ENCODE data around the gene TMEM9. TPM values are rescaled to one million over a fixed set of nuclear protein-coding genes. Genes with fewer than 3 reads are reported as not detected.

The TMEM9 gene
- total RNA-seq, 6 experiments from 2014 or later, result 60.3 to 72.7 (median 64.9) TPM

DNA sequence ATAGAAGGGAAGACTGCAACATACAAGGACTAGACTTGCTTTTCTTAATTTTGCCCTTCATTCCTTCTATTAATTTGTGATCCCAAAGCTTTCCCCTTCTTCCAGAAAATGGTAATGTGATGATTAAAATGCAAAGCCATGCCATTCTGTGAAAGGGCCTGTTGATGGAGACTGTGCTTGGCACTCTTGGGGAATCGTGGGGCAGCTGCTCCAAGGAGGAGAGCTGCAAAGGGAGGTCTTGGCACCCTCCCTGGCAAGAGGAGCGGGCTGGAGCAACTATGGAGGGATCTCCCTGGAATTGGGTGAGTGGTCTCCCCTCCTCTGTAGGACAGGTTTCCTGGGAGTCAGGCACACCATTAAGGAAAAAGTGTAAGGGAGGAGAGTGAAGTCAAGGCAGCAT, 58.7 kb downstream of the TMEM9 start:
- Mint-ChIP-seq H3K27ac (no peak overlapping the region), H3K27me3 (ENCODE audit: insufficient read depth) (peaks cover 51% of the 10 kb centered on the region), H3K4me3 (no peak overlapping the region), H3K4me1 (ENCODE audit: low read depth) (no peaks in the 10 kb centered on the region), H3K36me3 (ENCODE audit: low read depth) (no peaks in the 10 kb centered on the region), H3K9me3 (no peaks in the 10 kb centered on the region)
- DNase-seq, result no peak
- TF ChIP-seq CTCF (IDR thresholded peaks at IDR 0.05), result no peak

DNA sequence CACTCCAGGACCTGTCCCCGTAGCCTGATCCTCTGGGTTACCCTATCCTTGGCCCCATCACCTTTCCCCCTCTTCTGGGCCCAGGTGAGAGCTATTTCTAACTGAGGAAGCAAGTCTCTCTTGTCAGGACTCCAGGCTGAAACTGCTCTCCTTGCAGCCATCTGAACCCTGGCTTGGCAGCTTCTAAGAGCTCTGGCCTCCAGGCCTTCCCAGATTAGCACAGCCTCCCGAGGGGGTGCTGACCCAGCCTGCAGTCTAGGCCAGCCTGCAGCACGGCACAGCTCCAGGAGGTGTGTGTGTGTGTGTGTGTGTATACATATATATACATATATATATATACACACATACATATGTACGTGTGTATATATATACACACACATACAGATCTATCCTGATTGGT, 59.4 kb downstream of the TMEM9 start:
- Mint-ChIP-seq H3K4me1 (ENCODE audit: low read depth) (no peaks in the 10 kb centered on the region), H3K9me3 (no peaks in the 10 kb centered on the region), H3K4me3 (no peak overlapping the region), H3K27me3 (ENCODE audit: insufficient read depth) (peaks cover 58% of the 10 kb centered on the region), H3K36me3 (ENCODE audit: low read depth) (no peaks in the 10 kb centered on the region), H3K27ac (no peak overlapping the region)
- no peak for DNase-seq
- TF ChIP-seq CTCF (IDR thresholded peaks at IDR 0.05), result no peak

DNA sequence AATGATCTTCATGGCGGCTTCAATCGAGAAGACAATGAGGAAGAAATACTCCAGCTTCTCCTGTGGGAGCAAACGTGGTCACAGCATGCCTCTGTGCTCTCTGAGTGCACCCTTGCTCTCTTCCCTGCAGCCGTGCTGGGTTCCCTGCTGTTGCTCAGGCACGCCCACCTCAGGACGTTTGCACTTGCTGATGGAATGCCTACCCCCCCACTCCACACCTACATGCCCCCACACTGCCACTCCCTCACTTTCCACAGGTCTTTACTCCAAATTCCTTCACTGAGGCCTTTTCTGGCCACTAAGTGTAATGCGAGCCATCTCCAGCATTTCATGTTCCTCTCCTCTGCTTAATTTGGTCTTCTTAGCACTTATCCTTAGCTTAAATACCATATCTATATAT, 60.3 kb downstream of the TMEM9 start:
- no peaks in the 10 kb centered on the region for H3K36me3 Mint-ChIP-seq (ENCODE audit: low read depth)
- H3K4me1 Mint-ChIP-seq (ENCODE audit: low read depth), result no peaks in the 10 kb centered on the region
- no peak overlapping the region for H3K4me3 Mint-ChIP-seq
- DNase-seq, result no peak
- H3K9me3 Mint-ChIP-seq, result no peaks in the 10 kb centered on the region
- no peak overlapping the region for H3K27ac Mint-ChIP-seq
- peaks cover 55% of the 10 kb centered on the region for H3K27me3 Mint-ChIP-seq (ENCODE audit: insufficient read depth)
- no peak for TF ChIP-seq CTCF (IDR thresholded peaks at IDR 0.05)

DNA sequence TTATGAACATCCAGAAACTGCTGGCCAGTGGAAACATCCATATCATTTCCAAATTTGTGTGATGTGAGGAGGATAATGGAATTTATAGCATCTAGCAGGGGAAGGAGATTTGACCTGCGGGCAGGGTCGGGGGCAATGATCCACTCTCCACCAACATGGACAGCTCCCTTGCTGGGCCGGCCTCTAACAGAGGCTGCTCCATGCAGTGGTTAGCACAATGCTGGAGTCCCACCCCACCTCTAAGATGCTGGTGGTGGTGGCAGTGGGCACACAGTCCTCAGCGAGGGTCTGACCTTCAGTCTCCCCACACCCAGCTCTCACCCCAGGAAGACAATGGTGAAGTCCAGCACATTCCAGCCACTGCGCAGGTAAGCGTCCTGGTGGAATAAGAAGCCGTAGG, 60.7 kb downstream of the TMEM9 start:
- Mint-ChIP-seq H3K27me3 (ENCODE audit: insufficient read depth) (peaks cover 51% of the 10 kb centered on the region), H3K36me3 (ENCODE audit: low read depth) (no peaks in the 10 kb centered on the region), H3K4me3 (no peak overlapping the region), H3K4me1 (ENCODE audit: low read depth) (no peaks in the 10 kb centered on the region), H3K27ac (no peak overlapping the region), H3K9me3 (no peaks in the 10 kb centered on the region)
- no peak for TF ChIP-seq CTCF (IDR thresholded peaks at IDR 0.05)
- DNase-seq, result no peak

GRCh38 chr1:201092738-201093137, 61.5 kb downstream of the TMEM9 start:
- H3K27me3 Mint-ChIP-seq (ENCODE audit: insufficient read depth), result peaks cover 54% of the 10 kb centered on the region
- no peaks in the 10 kb centered on the region for H3K9me3 Mint-ChIP-seq
- DNase-seq, result no peak
- no peaks in the 10 kb centered on the region for H3K4me1 Mint-ChIP-seq (ENCODE audit: low read depth)
- H3K27ac Mint-ChIP-seq, result no peak overlapping the region
- H3K4me3 Mint-ChIP-seq, result no peak overlapping the region
- no peaks in the 10 kb centered on the region for H3K36me3 Mint-ChIP-seq (ENCODE audit: low read depth)
- no peak for TF ChIP-seq CTCF (IDR thresholded peaks at IDR 0.05)

DNA sequence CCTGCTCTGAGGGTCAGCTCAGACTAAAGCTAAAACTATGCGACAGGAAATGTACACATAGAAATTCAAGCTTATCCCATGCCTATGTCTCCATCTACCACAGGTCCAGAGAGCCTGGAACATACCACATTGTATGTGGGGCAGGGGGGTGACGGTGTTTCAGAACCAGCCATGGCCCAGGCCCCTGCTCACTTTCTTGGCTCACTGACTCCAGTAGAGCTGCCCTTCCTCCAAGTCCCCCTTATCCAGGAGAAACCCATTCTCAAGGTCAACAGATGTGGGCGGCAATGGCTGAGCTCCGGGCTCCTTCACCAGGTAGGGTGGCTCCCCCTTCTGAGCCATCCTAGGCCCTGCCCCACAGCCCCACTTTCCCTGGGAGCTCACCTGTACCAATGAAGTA, 63.0 kb downstream of the TMEM9 start:
- no peaks in the 10 kb centered on the region for H3K36me3 Mint-ChIP-seq (ENCODE audit: low read depth)
- no peak overlapping the region for H3K27ac Mint-ChIP-seq
- peaks cover 48% of the 10 kb centered on the region for H3K27me3 Mint-ChIP-seq (ENCODE audit: insufficient read depth)
- no peak for TF ChIP-seq CTCF (IDR thresholded peaks at IDR 0.05)
- no peak overlapping the region for H3K4me3 Mint-ChIP-seq
- H3K4me1 Mint-ChIP-seq (ENCODE audit: low read depth), result no peaks in the 10 kb centered on the region
- no peaks in the 10 kb centered on the region for H3K9me3 Mint-ChIP-seq
- no peak for DNase-seq

All from HFFc6 (cell line).